ENCODE results near the gene PLEKHS1.

The PLEKHS1 gene

GRCh38 chr10:113740850-113741249 is 10.6 kb upstream of the PLEKHS1 start:
- H3K27me3 ChIP-seq (ENCODE audit: insufficient read depth, poor library complexity, severe bottlenecking), result peaks cover 4% of the 10 kb centered on the region
- no peak overlapping the region for H3K27ac ChIP-seq (replicated peaks)
- no peak overlapping the region for H3K4me3 ChIP-seq (replicated peaks; ENCODE audit: insufficient read depth, low read length)
- DNase-seq (ENCODE audit: low read depth in 1 of 2, low spot score in 1 of 2), result no peak
- TF ChIP-seq REST (IDR thresholded peaks at IDR 0.05; ENCODE audit: insufficient replicate concordance, low read depth), result no peak
- no peak for TF ChIP-seq GABPA (IDR thresholded peaks at IDR 0.05; ENCODE audit: low read depth)
- TF ChIP-seq POLR2AphosphoS5 (IDR thresholded peaks at IDR 0.05; ENCODE audit: low read depth), result no peak
- no peak for TF ChIP-seq SPI1 (IDR thresholded peaks at IDR 0.05; ENCODE audit: borderline replicate concordance, low read depth)
- no peak for TF ChIP-seq CTCF (IDR thresholded peaks at IDR 0.05; ENCODE audit: insufficient read depth, low read length)

DNA sequence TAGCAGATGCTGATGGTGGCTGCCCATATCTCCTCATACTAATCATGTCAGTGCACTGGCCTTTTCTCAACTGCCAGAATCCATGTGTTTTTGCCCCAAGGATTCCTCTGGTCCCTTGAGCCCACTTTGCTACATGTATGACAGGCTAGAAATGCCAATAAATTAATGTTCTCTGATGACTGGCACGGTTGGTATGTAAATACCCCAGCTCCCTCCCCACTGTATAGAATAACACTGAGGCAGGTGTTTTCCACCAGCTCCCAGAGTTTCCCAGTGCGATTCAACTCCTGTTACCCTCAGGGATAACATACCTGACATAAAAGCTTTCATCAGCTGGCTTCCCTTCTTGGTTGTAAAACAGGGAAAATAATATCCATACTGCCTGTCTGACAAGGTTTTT is 9.0 kb upstream of the PLEKHS1 start:
- Histone ChIP-seq H3K4me3 (replicated peaks; ENCODE audit: insufficient read depth, low read length) (no peak overlapping the region), H3K27me3 (ENCODE audit: insufficient read depth, poor library complexity, severe bottlenecking) (peaks cover 4% of the 10 kb centered on the region), H3K27ac (replicated peaks) (no peak overlapping the region)
- no peak for DNase-seq (ENCODE audit: low read depth in 1 of 2, low spot score in 1 of 2)
- no peak for TF ChIP-seq POLR2AphosphoS5 (IDR thresholded peaks at IDR 0.05; ENCODE audit: low read depth)
- no peak for TF ChIP-seq SPI1 (IDR thresholded peaks at IDR 0.05; ENCODE audit: borderline replicate concordance, low read depth)
- no peak for TF ChIP-seq GABPA (IDR thresholded peaks at IDR 0.05; ENCODE audit: low read depth)
- no peak for TF ChIP-seq REST (IDR thresholded peaks at IDR 0.05; ENCODE audit: insufficient replicate concordance, low read depth)
- no peak for TF ChIP-seq CTCF (IDR thresholded peaks at IDR 0.05; ENCODE audit: insufficient read depth, low read length)

DNA sequence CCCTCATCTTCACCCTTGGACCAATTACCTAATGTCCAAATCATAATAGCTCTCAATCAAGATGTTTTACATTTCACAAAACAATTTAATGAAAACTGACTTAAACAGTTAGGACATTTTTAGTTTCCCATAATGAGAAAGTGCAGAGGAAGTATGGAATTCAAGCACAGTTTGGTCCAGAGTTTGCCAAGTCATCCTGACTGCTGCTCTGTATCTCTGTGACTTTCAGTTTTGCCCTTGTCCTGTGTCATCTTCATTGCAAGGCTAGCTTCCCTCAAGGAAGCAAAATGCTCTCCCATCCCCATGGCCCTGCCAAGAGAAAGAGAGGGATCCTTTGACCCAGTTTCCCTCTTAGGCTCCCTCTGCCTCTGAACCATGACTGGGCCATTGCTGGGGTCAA is 7.9 kb upstream of the PLEKHS1 start:
- no peak for DNase-seq (ENCODE audit: low read depth in 1 of 2, low spot score in 1 of 2)
- TF ChIP-seq GABPA (IDR thresholded peaks at IDR 0.05; ENCODE audit: low read depth), result no peak
- no peak for TF ChIP-seq SPI1 (IDR thresholded peaks at IDR 0.05; ENCODE audit: borderline replicate concordance, low read depth)
- Histone ChIP-seq H3K27me3 (ENCODE audit: insufficient read depth, poor library complexity, severe bottlenecking) (no peaks in the 10 kb centered on the region), H3K27ac (replicated peaks) (no peak overlapping the region), H3K4me3 (replicated peaks; ENCODE audit: insufficient read depth, low read length) (no peak overlapping the region)

- H3K4me3 ChIP-seq (replicated peaks; ENCODE audit: insufficient read depth, low read length), result no peak overlapping the region
- no peaks in the 10 kb centered on the region for H3K27me3 ChIP-seq (ENCODE audit: insufficient read depth, poor library complexity, severe bottlenecking)
- DNase-seq (ENCODE audit: low read depth in 1 of 2, low spot score in 1 of 2), result no peak
- TF ChIP-seq GABPA (IDR thresholded peaks at IDR 0.05; ENCODE audit: low read depth) (no peak), CTCF (IDR thresholded peaks at IDR 0.05; ENCODE audit: insufficient read depth, low read length) (no peak), SPI1 (IDR thresholded peaks at IDR 0.05; ENCODE audit: borderline replicate concordance, low read depth) (no peak), POLR2AphosphoS5 (IDR thresholded peaks at IDR 0.05; ENCODE audit: low read depth) (no peak), REST (IDR thresholded peaks at IDR 0.05; ENCODE audit: insufficient replicate concordance, low read depth) (no peak)
- no peak overlapping the region for H3K27ac ChIP-seq (replicated peaks)
These were observed 6.1 kb upstream of the PLEKHS1 start for GRCh38 chr10:113745374-113745773.

Data from HL-60 (cell line).